GM19395 (cell line): Measurements from ENCODE around the gene MTMR3.

Source experiments
- ATAC-seq: cut with Tn5 transposase; IDR thresholded peaks from one replicate; pipeline ENCODE4 v1.9.1; 2021; ENCODE audit warnings: mild to moderate bottlenecking, moderate library complexity; ENCODE audit not compliant: unreplicated experiment

The MTMR3 gene

DNA sequence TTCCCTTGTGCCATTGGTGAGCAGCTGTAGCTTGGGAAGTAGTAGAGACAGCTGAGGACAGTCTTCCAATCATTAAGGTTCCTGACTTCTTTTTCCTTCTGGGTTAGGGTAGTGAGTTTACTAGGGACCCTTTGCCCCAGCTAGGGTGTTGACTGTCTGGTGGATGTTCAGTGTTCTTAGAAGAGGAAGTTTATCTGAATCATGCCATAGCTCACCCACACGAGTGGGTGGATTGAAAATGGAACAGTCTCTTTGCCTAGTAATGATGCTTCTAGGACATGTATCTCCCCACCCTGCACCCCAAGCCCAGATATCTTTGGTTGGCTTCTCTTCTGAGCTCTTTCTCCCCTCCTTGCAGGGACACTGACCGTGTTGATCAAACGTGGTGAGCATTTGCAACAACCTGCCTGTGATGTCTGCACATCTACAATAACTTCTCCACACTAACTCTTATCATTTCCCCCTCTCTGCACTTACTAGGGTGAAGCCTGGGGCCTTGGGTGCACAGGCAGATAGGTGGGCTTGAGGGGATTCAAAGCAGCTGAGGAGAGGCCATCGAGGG lies 140.2 kb downstream of the MTMR3 start:
- ATAC-seq = no peak

DNA sequence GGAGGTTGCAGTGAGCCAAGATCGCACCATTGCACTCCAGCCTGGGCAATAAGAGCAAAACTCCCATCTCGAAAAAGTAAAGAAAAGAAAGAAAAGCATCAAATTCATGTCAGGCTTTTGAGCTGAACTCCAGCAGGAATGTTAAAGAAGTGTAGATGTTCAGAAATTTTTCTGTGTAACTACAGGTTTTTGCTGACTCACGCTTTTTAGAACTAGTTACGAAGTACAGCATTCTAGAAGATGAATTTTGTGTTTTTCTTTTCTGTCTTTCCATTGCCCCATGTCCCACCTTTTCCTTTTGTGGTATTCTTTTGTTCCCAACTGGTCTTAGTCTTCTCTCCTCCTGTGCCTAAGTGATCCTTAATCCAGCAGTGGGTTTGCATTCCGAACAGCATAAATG lies 141.3 kb downstream of the MTMR3 start:
- no peak for ATAC-seq

DNA sequence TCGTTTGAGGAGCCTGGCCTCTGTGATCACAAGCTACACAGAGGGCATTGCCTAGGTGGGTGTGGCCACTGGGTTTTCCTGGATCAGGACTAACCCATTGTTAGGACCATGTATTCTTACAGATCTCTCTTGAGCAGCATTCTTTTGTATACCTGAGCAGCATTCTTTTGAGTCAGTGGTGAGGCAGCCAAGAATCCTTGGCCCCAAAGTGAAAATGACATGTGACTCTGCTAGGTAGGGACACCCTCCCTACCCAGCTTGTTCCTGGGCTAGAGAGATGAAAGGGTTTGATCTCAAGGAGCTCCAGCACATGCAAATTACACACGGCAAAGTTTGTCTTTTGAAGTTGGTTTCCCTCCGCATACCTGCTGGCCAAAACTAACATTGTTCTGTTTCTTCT lies 142.2 kb downstream of the MTMR3 start:
- no peak for ATAC-seq

DNA sequence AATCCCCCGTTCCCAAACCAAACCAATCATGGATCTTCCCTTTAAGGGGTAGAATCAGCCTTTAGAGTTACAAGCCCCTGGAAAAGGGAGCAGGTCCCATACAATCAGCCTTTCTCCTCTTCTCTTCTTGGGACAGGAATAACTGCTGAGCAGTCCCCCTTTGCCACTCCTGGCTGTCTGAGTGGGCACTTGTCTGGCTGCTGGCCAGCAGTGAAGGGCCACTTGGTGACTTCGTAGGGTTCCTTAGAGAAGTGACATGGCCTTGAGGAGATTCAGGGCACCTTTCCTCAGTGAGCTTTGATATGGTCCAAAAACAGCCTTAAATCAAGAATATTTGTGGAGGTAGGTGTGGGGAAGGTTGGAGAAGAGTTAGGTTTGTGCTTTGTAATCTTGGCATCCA lies 143.8 kb downstream of the MTMR3 start:
- no peak for ATAC-seq

DNA sequence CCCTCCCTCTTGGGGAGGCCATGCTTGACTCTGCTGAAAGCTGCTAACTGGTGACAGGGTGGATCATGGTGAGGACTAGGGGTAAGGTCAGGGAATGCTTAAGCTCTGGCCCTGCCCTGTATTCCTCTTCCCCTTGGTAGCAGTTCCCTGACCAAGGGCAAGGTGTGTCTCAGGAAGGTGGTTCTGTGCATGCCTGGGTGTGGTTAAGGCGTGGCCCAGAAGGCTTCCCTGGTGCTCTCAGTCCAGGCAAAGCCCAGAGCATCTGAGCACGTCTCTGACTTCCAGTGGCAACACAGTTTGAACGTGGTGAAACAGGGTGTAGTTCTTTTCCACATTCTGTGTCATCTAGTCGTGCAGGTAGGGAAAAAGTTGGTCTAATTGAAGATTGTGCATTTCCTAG lies 144.2 kb downstream of the MTMR3 start:
- ATAC-seq = no peak

DNA sequence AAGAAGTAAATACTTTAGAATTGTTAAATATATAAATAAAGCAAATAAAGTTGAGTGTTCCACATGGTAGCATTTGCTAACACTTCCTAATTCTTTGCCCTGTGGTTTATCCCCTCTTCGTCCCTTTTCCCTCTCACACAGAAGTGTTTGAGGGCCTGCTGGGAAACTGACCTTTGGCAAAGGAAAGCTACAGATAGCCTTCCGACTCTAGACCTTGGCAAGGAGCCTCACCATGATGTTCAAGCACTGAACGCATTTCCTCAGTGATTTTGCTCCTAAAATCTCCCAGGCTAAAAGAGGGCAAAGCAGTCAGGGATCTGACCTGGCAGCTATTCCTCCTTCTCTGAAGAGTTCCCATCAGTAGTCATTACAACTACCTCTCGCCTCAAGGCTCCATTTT lies 144.8 kb downstream of the MTMR3 start:
- ATAC-seq = no peak

DNA sequence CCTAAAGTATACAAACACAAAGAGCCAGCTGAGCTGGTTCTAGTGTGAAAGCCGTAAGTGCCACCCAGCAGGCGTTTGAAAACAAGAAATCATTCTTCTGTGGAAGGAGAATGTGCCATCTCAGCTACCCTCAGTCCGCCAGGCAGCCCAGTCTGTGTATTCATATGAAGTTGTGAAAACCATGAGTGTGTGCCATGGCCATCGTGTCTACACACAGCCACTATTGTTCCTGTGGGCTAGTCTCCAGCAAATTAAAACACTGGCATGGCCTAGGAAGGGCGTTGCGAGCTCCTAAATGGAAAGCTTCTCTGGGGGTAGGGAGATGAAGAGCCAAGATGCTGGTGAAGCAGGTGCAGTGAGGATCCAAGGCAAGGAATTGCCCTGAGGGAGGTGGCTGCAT lies 145.8 kb downstream of the MTMR3 start:
- ATAC-seq = no peak

DNA sequence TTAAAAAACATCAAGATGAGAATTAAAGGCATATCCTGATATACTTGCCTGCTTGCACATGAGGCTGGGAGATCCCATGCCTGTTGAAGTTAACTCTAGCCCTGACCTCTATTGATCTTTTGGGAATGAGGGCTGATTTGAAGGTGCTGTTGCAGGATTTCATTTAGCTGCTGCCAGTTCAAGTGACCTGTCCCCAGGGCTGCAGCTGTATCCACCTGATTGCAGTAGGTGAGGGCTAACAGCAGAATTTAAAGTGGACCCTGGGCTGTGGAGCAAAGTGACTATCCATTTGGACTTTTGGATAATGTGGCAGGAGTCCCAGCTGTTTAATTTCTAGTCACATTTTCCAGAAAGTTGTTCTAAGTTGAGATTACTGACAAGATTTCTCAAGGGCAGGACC lies 146.5 kb downstream of the MTMR3 start:
- ATAC-seq = no peak

DNA sequence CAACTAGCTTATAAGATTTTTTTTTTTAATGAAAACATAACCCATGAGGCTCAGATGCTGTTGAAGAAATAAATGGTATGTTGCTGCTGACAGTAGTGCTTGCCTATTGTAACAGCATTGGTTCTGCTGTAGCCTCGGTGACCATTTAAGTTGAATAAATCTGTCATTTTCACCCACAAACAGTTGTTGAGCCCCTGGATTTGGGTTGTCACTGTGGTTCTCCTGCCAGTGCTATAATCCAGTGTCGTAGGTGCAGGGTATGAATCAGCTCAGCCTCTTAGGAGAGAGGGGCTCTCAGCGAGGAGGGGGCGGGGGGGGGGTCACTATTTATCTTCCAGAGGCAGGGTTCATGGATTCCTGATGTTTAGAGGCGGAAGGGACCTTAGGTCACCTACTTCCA lies 147.4 kb downstream of the MTMR3 start:
- ATAC-seq = no peak

DNA sequence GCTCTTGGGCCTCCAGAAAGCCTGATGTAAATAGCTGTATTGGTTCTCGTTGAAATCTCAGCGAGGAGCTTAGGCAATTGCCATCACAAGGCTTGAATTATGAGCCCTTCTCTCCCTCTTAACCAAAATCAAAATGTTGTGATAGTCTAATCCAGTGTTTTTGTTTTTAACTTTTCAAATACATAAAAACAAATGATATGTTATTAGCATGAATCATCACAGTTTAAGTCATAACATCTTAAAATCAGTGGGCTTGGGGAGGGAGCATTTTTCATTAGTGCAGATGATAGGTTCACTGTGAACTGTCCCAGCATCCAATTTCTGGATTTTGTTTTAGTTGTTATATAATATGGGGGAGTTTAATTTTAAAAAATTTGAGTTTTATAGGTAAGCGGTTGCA lies 148.4 kb downstream of the MTMR3 start:
- no peak for ATAC-seq

DNA sequence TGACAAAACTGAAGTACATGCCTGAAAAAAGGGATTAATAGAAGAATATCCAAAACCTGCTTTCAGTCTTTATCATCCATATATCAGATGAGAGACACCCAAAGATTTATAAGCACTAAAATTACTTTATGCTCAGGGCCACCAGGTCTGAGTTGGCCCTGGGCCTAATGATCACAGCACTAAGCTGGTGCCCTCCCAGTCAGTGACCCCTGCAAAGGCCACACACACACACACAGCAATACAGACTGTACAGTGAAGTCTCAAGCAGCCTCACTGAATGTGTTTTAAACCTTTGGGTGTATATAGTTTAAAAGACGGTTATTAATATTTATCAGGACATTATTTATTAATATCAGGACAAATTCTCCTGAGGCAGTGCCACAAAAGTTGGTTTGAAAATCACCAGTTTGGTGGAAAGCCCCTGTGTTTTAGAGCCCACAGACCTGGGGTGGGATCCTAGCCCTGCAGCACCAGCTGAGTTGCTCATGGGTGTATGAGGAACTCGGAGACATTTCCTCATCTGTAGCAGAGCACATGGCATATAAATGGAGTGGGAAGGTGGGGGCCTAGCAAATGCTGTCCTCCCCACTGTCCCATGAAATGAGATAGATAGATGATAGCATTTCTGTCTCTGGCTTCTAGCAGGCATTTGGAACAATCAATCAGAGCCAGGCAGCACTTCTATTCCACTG lies 148.9 kb downstream of the MTMR3 start:
- no peak for ATAC-seq

DNA sequence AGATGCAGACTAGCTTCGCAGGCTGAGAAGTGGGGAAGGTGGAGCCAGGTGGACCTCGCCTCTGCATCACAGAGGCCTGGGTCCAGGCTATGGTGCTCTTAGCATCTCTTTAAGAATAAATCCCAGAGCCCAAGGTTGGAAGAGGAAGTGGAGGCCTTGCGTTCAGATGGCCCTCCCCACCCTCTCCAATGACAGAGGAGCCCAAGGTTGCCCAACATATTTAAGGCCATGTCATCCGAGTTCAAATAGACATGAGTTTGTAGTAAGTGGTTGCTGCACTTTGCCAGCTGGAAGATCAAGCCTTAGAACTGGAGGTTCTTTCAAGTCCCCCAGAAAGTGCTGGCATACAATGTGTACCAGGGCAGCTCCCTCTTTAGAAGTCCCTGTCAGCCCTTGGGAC lies 150.2 kb downstream of the MTMR3 start:
- ATAC-seq = no peak

DNA sequence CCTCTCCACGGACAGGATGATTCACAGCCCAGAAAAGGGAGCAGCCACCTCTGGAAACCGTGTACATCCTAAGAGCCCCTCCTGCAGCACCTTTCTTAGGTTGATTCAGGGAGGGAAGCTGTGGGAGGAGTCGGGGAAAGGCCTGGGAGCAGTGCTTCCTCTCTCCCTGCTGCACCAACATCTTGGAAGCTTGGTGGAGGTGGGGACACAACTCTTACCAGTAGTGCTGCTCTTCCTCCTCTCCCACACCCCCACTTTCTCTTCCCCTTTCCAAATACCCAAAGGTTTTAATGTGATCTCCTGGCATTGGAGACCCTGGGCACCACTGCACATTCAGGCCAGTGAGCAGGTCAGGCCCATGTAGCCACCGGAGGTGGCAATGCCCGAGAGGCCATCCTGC lies 150.9 kb downstream of the MTMR3 start:
- no peak for ATAC-seq

DNA sequence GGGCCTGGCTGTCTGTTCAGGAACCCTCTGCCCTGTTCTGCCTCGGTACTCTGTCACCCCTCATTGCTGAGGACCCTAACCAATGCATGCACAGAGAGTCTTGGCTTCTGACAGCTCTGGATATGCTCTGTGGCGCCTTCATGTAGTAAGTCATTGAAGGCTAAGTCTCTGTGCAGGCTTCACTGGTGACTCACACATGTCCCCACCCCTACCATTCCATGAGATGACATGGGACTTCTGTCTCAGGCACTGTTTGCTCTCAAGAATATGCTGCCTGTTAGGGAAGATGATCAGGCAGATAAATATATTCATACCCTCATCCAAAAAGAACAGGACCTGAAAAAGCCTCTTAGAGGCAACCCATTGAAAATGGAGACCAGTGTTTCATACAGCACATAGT lies 153.7 kb downstream of the MTMR3 start:
- ATAC-seq = no peak

DNA sequence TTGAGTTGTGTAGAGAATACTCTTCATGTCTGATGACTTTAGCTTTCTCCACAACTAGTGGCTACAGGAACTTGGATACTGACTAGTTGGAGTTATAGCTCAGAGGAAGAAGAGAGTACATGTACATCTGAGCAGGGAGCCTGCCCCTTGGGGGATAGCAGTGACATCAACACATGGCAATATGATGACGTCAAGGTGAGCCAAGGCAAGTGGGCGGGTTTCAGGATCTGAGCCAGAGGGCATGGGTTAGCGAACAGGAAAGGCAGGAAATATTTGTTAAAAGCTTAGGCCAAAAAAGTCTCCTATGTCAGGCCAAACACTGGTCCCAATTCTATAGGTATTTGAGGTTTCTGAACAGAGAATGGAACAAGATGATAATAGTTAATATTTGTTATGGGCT lies 155.2 kb downstream of the MTMR3 start:
- ATAC-seq = no peak

DNA sequence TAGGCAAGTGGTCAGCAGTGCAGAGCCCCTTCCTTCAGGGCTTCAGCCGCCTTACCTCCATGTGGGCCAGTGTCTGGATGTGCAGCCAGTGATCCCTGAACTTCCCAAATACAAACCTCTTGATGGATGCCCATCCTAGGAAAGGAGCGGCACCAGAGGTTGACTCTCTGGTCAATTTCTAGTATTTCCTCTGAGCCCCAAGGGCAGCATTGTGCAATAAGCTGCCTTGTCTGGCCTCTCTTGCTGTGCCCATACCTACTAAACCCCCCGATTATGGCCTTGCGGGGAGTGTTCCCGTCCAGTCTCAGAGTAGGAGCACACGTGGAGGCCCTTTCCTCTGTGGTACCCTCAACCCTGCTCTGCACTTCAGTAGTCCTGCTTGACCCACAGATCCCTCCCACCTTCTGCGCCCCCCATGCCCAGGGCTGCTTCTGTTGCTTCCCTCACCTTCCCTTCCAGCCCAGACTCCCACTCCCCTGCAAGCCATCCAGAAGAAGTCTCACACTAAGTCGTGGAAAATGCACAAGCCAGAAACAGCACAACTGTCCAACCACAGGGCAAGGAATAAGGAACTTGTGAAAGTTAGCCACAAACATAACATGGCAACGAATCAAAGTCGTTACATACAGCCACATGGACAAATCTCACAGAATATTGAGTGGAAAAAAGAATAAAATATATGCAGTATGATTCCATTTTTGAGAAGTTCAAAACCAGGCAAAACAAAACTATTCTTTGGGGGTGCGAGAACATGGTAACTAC lies 157.7 kb downstream of the MTMR3 start:
- ATAC-seq = no peak

DNA sequence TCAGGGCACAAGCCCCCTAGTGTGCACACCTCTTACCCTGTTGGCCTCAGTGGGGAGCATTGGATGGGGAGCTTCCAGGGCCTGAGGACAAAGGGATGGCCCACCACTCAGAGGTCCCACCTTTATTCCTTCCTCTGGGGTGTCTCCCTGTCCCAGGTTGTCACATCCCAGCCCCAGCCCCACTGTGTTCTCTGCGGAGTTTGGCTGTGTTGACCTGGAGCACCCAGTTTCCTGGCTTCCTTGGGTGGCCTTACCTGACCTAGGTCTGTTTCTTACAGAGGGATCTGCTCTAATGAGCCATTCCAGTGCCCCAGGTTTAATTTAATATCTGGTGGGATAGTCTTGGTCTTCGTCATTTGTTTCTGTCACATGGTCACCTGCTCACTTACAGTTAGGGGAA lies 158.5 kb downstream of the MTMR3 start:
- no peak for ATAC-seq

DNA sequence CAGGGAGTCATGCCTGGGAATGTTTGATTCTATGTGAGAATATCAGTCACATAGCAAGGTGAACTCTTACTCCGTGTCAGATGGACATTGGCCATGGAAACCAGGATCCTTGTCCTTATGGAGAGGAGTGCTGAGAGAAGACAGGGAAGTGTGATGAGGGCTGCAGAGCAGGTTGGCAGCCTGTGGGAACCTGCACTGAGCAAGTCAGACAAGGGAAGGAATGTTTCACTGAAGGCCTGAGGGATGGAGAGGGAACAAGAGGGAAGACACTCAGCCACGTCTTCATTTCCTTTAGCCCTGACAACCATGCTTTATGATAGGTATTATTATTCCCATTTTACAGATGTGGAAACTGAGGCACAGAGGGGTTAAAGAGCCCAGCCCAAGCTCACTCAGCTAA lies 158.9 kb downstream of the MTMR3 start:
- ATAC-seq = no peak

DNA sequence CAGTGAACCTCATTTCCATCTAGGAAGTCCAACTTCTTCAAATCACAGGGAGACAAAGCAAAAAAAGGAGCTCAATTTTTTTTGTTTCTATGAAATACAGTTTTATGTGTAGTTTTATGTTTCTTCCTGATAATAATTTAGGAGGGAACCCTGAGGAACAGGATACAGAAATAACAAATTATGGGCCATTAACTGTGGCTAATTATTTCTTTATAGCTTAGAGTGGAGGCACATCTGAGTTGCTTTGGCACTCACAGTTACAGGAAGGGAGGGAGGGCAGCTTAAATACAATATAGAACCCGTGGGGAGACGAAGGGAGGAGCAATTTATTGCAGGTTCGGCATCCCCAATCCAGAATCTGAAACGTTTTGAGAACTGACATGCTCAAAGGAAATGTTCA lies 160.2 kb downstream of the MTMR3 start:
- no peak for ATAC-seq

DNA sequence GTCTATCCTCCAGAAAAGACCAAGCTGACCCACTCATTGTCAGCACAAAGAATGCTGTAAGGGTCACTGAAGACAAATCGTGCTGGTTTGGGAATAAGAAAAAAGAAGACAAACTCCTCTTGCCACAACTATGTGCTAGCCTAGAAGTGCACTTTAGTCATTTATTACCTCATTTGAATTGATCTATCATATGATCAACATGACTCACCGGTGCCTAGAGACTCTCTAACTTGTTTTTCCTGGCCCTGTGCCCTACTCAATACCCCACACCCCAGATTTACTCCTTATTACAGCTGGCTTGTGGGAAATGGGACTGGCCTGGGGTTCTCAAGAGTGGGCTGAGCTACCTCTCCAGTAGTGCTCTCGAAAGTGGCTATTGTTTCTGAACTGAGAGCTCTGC lies 161.4 kb downstream of the MTMR3 start:
- ATAC-seq = no peak

DNA sequence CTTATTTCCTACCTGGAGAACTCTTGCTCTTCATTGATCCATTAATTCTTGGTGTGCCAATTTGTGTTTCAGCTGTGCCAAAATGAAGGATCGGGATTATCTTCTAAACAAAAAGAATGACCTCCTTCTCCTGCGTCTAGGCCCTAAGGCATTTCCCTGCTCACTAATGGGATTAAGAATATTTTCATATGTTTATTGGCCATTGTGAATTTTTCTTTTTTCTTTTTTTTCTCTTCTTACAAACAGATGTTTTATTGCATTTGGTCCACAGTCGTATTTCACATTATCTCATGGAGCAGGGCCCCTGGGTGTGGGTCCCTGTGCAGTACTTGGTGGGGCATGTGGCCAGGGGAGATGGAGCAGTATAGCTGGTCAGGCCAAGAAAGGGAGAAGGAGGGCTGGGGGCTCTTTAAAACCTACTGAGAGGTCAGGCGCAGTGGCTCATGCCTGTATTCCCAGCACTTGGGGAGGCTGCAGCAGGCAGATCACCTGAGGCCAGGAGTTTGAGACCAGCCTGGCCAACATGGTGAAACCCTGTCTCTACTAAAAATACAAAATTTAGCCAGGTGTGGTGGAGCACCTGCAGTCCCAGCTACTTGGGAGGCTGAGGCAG lies 162.0 kb downstream of the MTMR3 start:
- ATAC-seq = no peak

DNA sequence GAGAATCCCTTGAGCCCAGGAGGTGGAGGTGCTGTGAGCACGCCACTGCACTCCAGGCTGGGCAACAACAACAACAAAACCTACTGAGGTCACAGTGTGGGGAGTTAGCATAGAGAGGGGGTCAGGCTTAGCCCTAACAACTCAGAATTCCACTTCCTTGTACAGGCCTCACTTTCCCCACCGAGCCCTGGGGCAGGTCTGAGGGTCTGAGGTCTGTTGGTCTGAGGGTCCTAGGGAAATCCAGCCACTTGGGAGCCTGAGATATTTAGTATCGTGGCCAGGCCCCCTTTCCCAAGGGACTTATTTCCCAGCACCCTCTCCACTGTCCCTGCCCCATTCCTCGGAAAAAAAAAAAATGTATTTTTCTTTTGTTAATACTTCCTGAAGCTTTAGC lies 162.5 kb downstream of the MTMR3 start:
- ATAC-seq = no peak
